HEK293 (cell line): ENCODE results near the gene HOXB7.

Experiments
- CTCF ChIP-seq: fragments of 450-650 bp; formaldehyde crosslinking; IDR thresholded peaks from 2 replicates; pipeline ENCODE4 v1.5.1; 2016; ENCODE audit warnings: missing biosample characterization, missing genetic modification characterization
- TSHZ1 ChIP-seq: fragments of 450-650 bp; formaldehyde crosslinking; IDR thresholded peaks from 2 replicates; pipeline ENCODE4 v1.5.1; 2016; ENCODE audit warnings: missing biosample characterization, missing genetic modification characterization, borderline replicate concordance
- ZNF623 ChIP-seq: fragments of 450-650 bp; formaldehyde crosslinking; IDR thresholded peaks from 2 replicates; pipeline ENCODE4 v1.5.1; 2016; ENCODE audit warnings: missing biosample characterization, missing genetic modification characterization

GRCh38 chr17:48568499-48569239 is 42.1 kb downstream of the HOXB7 start:
- TF ChIP-seq CTCF (tag by site-specific recombination) (no peak), TSHZ1 (tag by site-specific recombination) (no peak), ZNF623 (tag by site-specific recombination) (no peak)
